Endothelial cell (in vitro differentiated cells): ENCODE data around the gene NSD2. TPM values are rescaled to one million over a fixed set of nuclear protein-coding genes. Genes with fewer than 3 reads are reported as not detected.

Experiments used
- DNase-seq: peaks from one replicate; pipeline ENCODE4 v3.0.0; 2021; ENCODE audit warnings: low spot score
- H3K27ac Mint-ChIP-seq: one replicate; pipeline ENCODE4 v1.8.0; 2021; ENCODE audit warnings: mixed read lengths, inconsistent platforms; ENCODE audit not compliant: unreplicated experiment
- H3K27me3 Mint-ChIP-seq: one replicate; pipeline ENCODE4 v1.8.0; 2021; ENCODE audit warnings: mild to moderate bottlenecking, moderate library complexity, mixed read lengths, inconsistent platforms; ENCODE audit not compliant: unreplicated experiment
- H3K36me3 Mint-ChIP-seq: one replicate; pipeline ENCODE4 v1.8.0; 2021; ENCODE audit warnings: mild to moderate bottlenecking, low read depth, mixed read lengths, inconsistent platforms; ENCODE audit not compliant: unreplicated experiment
- H3K4me1 Mint-ChIP-seq: one replicate; pipeline ENCODE4 v1.8.0; 2021; ENCODE audit warnings: mild to moderate bottlenecking, mixed read lengths, inconsistent platforms; ENCODE audit not compliant: unreplicated experiment
- H3K4me3 Mint-ChIP-seq: one replicate; pipeline ENCODE4 v1.8.0; 2021; ENCODE audit warnings: mild to moderate bottlenecking, mixed read lengths, inconsistent platforms; ENCODE audit not compliant: unreplicated experiment
- H3K9me3 Mint-ChIP-seq: one replicate; pipeline ENCODE4 v1.8.0; 2021; ENCODE audit warnings: mixed read lengths, inconsistent platforms; ENCODE audit not compliant: unreplicated experiment
- total RNA-seq: library from RNA; stranded (reverse); fragmentation: NEBNext Ultra II Directional; extraction: Animal tissue kit (Norgen Biotek cat#: 25700); gene quantifications from one replicate; pipeline ENCODE4 v1.2.1, GENCODE V29; 2021; ENCODE audit not compliant: unreplicated experiment
- TF ChIP-seq, protein P1 (sequence below): fragments of 200-600 bp; sonication (generic); IDR thresholded peaks from one replicate; pipeline ENCODE4 v1.5.0; 2021; ENCODE audit warnings: antibody characterized with exemption; ENCODE audit not compliant: unreplicated experiment

The NSD2 gene
- total RNA-seq, 1 donor from 2014 or later = 93.5 TPM

DNA sequence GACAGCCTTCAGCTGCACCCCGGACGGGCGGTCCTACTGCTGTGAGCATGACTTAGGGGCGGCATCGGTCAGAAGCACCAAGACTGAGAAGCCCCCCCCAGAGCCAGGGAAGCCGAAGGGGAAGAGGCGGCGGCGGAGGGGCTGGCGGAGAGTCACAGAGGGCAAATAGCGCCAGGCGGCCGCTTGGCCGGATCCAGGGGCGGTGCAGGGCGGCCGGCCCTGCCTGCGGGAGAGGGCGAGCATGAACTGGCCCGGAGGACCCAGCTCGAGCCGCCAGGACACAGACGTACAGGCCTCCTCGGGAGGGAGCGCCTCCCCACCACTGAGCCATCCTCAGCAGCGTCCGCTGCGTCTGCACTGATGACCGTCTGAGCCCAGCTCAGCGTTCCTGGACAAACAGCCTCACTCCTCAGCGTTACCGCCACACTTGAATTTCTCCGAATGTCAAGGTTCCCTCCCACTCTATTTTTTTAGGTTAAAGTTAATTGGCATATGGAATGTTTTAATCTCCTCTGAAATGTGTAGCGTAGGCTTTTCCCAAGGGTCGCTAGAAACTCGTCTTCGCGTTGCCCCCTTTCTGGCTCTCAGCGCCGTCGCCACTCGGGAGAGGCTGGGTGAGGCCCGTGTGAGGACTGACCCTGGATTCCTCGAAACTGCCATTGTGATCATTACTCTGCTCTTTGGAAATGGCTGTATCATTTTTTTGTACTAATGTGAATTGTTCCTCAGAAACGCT is 107.7 kb downstream of the NSD2 start:
- Mint-ChIP-seq H3K9me3 (no peaks in the 10 kb centered on the region), H3K27ac (peak overlapping the region; percentile 27), H3K4me1 (no peaks in the 10 kb centered on the region), H3K36me3 (peaks cover 29% of the 10 kb centered on the region), H3K4me3 (no peak overlapping the region), H3K27me3 (peaks cover 5% of the 10 kb centered on the region)
- no peak for DNase-seq
- TF ChIP-seq, protein P1, sequence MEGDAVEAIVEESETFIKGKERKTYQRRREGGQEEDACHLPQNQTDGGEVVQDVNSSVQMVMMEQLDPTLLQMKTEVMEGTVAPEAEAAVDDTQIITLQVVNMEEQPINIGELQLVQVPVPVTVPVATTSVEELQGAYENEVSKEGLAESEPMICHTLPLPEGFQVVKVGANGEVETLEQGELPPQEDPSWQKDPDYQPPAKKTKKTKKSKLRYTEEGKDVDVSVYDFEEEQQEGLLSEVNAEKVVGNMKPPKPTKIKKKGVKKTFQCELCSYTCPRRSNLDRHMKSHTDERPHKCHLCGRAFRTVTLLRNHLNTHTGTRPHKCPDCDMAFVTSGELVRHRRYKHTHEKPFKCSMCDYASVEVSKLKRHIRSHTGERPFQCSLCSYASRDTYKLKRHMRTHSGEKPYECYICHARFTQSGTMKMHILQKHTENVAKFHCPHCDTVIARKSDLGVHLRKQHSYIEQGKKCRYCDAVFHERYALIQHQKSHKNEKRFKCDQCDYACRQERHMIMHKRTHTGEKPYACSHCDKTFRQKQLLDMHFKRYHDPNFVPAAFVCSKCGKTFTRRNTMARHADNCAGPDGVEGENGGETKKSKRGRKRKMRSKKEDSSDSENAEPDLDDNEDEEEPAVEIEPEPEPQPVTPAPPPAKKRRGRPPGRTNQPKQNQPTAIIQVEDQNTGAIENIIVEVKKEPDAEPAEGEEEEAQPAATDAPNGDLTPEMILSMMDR = no peak

DNA sequence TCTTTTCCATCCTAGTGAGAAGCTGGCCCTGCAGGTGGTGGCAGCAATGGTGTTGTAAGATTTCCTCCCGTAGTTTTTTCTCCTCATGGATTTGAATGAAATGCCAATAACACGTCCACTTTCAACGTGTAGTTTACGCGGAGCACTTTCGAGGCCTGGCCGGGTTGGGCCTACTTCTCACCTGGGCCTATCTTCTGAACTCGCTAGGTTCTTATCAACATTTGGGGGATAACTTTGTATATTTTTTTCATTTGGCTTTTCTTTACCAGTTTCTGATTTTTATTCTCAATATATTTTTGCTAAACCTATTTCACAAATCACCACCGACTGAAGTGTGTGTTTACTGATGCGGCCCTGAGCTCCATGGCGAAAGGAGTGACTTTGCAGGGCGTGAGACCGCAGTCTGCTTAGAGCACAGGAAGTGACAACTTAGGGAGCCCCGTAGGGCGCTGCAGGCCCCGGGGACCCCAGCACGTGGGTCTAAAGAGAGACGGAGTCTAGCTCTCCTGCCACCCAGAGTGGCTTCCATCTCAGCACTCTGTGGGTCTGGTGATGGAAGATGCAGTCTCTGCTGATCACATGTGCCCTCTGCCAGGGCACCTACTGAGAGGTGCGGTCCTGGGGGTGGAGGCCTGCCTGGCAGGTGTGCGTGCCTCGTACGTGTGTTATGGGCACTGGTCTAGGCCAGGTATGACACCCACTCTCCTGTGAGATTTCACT is 108.4 kb downstream of the NSD2 start:
- Mint-ChIP-seq H3K27ac (no peak overlapping the region), H3K4me1 (no peaks in the 10 kb centered on the region), H3K9me3 (no peaks in the 10 kb centered on the region), H3K36me3 (peaks cover 22% of the 10 kb centered on the region), H3K4me3 (no peak overlapping the region), H3K27me3 (peaks cover 5% of the 10 kb centered on the region)
- DNase-seq = no peak
- TF ChIP-seq, protein P1 = no peak

DNA sequence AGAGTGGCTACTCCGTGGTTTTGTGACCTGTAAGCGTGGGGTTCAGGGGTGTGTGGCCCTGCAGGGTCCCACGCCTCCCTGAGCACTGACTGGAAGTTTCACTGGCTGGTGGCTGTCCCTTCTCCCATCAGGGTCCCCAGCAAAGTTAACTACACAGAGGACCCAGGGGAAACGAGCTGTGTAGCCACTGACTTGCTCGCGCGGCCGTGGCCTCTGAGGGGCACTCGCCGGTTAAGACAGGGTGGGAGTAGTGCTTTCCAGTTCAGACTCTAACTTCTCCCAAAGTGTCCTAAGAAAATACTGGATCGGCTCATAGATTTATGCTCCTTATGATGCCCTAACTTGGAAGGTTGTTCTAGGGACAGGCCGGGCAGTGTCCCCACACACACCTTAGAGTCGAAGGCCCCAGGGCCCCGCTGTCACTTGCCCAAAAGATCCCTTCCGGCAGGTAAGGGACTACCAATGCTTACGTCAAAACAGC is 109.4 kb downstream of the NSD2 start:
- no peak for DNase-seq
- Mint-ChIP-seq H3K4me1 (no peaks in the 10 kb centered on the region), H3K27me3 (peaks cover 4% of the 10 kb centered on the region), H3K36me3 (peaks cover 14% of the 10 kb centered on the region), H3K4me3 (no peak overlapping the region), H3K27ac (no peak overlapping the region), H3K9me3 (no peaks in the 10 kb centered on the region)
- TF ChIP-seq, protein P1 = no peak

DNA sequence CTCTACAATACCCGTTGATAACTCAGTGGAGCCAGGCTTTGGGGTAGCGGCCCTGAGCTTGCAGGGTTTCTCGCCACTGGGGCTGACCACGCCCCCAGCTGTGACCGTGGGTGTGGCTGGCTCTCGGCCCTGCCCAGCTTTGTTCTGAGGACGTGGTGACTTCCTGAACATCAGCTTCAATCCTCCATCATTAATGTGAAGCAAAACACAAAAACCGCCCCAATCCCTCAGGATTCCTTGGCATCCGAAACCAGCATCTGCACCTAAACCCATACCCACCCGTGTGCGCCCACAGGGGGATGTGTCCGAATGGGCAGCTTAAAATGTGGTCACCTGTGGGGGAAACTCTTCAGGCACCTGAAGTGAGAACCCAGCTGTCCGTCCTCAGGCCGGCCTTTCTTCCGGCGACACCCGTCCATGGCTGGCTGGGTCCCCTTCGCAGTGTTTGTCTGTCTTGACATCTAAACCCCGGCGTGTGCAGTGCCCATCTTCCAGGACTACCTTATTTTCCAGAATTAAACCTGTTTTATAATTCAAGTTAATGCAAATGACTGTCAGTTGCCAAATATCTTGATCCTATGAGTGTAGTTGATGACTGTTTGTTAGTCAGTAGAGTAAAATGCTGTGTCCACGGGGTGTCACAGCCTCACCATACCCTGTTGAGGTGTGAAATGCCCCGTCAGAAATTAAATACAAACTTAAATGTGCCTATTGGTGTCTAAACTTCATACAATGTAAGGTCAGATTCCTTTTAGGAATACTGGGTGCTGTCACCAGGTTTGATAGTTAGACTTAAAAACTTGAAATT is 110.3 kb downstream of the NSD2 start:
- no peak for DNase-seq
- no peaks in the 10 kb centered on the region for H3K9me3 Mint-ChIP-seq
- H3K4me3 Mint-ChIP-seq = peak overlapping the region; percentile 59
- H3K27me3 Mint-ChIP-seq = peaks cover 4% of the 10 kb centered on the region
- TF ChIP-seq, protein P1 = no peak
- peak overlapping the region; percentile 31 for H3K27ac Mint-ChIP-seq
- H3K4me1 Mint-ChIP-seq = no peaks in the 10 kb centered on the region
- H3K36me3 Mint-ChIP-seq = peaks cover 7% of the 10 kb centered on the region
